GM18951 (cell line): ENCODE results near the gene AMER3.

Experiments used
- POLR2A ChIP-seq: IDR thresholded peaks from 4 replicates; pipeline ENCODE4 v1.6.1; 2011; ENCODE audit warnings: mild to moderate bottlenecking; ENCODE audit not compliant: insufficient read length, insufficient read depth; ENCODE audit errors: extremely low read depth
- in situ Hi-C: fragments of 300-500 bp; cut with MboI; formaldehyde crosslinking; loops from one replicate; pipeline ENCODE4 v1.12.0; 2022; ENCODE audit warnings: low sequenced_read_pairs, mixed read lengths, inconsistent platforms; ENCODE audit not compliant: unreplicated experiment

AMER3 gene

DNA sequence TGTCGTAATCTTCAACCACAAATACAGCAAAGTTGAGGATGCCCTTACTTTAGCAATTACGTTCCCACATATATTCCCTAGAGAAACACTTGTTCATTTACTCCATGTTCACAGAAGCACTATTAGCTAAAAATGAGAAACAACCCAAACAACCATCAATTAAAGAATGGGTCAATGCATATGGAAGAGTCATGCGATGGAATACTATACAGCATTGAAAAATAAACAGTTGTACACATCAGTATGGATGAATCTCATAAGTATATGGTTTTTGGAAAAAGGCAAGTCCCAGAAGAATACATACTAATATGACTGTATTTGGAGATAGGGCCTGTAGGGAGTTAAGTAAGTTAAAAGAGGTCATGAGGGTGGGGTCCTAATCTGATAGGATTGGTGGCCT is 20.1 kb upstream of the AMER3 start:
- no peak for TF ChIP-seq POLR2A
- in situ Hi-C loops: no loop called here

DNA sequence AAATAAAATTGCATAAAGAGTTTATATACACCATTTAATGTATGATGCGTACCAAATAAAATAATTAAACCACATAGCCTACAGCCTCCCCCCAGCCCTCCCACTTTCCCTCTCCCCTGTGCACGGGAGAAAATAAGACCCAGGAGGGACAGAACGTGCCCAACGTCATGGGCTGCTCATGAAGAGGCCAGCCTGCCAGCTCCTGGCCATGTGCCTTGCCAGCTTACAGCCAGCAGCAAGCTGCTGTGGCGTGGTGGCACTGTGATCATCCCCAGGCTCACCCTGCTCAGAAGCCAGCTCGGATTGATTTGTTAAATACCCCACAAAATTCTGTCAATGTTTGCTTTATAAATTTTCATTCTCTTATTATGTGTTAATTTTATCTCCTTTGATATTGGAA is 18.9 kb upstream of the AMER3 start:
- in situ Hi-C loops: no loop called here
- TF ChIP-seq POLR2A: no peak

DNA sequence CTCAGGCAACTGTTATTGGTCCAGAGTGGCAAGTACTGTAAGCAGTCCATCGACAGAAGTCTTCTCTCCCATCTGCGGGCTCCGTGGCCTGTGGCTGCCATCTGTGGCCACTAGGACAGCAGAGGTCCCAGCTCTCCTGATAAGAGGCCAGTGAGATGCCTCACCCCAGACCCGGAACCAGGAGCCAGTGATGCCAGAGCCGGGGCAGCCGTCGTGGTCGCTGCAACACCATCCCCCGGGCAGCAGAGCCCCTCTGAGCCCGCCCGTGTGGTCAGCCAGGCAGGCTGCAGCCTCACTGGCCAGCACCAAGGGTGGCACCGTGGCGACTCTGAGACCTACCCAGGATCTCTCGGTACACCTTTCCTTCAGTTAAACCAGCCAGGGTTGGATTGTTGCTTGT is 17.7 kb upstream of the AMER3 start:
- in situ Hi-C loops: no loop called here
- no peak for TF ChIP-seq POLR2A

DNA sequence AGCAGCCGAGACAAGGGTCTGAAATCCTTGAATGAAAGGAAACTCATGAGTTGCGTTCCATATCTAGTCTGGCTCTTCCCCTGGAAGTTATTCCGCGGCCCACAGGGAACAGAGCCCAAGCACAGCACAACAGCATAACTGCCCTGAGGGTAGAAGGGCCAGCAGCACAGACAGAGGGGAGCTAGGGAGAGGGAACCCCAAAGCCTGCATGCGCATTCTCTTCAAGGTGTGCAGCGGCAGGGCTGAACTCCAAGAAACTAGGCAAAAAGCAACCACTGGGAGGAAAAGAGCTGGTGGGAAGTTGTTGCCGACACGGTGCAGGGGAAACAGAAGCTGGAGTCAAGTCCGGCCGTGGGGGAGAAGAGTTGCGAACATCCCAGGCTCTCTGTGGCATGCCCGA is 14.7 kb upstream of the AMER3 start:
- in situ Hi-C loops: no loop called here
- TF ChIP-seq POLR2A: no peak

DNA sequence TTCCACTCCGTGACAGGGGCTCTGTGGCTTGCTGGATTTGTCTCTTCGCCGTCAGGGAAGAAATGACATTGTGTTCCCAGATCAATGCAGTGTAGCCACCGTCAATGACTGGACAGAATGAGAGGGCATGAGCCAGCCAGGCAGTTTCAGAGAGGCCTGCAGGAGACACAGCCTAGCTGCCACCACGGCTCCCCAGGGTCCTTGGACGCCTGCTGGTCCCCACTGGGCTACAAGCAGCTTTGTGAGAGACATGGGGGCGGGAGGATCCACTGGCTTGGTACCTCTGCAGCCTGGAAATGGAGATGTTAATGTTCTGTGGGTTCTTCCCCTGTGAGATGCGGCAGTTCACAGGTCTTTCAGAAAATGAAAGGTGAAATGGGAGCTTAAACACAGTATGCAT is 12.1 kb upstream of the AMER3 start:
- TF ChIP-seq POLR2A: no peak
- in situ Hi-C loops: no loop called here

GRCh38 chr2:130744287-130745117 is 10.8 kb upstream of the AMER3 start:
- no peak for TF ChIP-seq POLR2A
- in situ Hi-C loops: no loop called here

- in situ Hi-C loops: no loop called here
- TF ChIP-seq POLR2A: no peak
Observed at GRCh38 chr2:130749078-130749477, 6.3 kb upstream of the AMER3 start.

- no peak for TF ChIP-seq POLR2A
- in situ Hi-C loops: no loop called here
Observed at GRCh38 chr2:130749641-130750040, 5.7 kb upstream of the AMER3 start.

GRCh38 chr2:130754811-130755210 is 529 bp upstream of the AMER3 start:
- in situ Hi-C loops: no loop called here
- TF ChIP-seq POLR2A: no peak

GRCh38 chr2:130756053-130756873 is 923 bp downstream of the AMER3 start:
- no peak for TF ChIP-seq POLR2A

GRCh38 chr2:130756874-130757668 is 1.7 kb downstream of the AMER3 start:
- in situ Hi-C loops: no loop called here
- no peak for TF ChIP-seq POLR2A

More at GRCh38 chr2:130756053-130756873, 923 bp downstream of the AMER3 start:
- in situ Hi-C loops: no loop called here

DNA sequence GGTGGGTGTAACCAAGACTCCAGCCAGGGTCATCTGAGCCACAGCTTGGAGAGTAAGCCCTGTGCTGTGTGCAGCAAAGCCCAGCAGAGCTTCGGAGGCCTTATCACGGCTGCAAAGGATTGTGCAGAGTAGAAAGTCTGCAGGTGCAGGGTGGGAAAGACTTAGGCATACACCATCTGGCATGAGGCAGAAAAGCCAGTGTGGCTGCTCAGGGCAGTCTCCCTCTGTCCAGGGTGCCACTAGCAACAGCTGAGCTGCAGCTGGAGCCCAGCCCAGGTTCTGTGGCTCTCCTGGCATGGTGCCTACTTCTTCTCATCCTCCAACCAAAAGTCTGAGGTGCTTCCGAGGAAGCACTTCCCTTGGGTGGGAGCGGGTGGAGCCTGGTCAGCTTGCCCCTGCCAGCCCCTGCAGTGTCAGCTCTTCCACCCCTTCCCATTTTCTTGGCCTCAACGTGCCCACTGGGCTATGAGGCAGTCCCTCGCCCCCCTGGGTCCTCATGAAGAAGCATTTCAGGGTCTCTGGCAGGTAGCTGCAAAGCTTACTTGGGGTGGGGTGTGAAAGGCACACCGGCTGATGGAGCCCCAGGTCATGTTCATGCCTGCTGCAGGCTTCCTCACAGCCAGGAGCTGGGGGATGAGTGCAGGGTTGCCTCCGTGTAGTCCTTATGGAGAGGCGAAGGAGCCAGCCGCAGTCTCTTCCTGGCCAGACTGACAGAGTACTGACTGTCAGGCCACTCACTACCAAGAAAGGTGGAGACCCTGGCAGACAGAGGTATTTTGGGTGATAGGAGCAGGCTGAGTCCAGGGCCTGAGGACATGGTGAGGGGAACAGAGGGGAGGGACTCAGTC is 4.8 kb downstream of the AMER3 start:
- no peak for TF ChIP-seq POLR2A
- in situ Hi-C loops: no loop called here
